HuH-7 (cell line): Measurements from ENCODE around the gene SALL1.
A peak's percentile ranks its signal among the peaks of the same experiment; 100 is the strongest.

Experiments used
- DNase-seq: peaks from one replicate; pipeline ENCODE4 v3.0.0; 2011; ENCODE audit warnings: low spot score

The SALL1 gene

DNA sequence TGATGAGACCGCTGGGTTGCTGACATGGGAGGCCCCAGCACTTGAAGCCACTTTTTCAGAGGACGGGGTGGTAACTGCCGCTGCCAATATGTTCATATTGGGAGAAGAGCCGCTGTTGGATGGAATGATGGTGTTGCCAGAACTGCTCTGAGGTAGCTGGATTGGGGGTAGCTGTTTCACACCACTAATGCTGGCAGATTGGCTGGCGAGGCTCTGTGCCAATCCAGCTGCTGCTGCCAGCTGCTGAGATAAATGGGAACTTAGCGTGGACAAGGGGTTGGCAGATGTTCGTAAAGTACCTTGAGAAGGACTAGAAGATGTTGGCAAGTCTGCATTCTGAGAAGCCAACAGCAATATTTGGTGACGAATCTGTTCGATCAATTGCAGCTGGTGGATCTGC, 10.0 kb downstream of the SALL1 start:
- no peak for DNase-seq

DNA sequence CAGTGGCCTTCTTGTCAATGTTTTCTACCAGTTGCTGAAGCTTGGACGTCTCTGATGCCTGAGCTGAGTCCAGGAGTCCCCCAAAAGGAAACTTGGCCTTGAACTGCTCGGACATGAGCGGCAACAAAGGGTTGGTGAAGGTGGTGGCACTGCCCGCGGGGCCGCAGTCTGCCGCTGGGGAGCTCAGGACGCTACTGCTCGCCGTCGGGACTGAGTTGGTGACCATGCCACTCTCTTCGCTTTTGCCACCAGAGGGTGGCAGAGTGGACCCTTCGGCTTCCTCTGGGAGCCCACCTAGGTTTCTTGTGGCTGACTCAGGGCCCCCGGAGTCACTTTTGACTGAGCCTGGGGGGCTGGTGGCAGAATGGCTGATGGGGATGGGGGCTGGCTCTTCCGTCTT, 11.0 kb downstream of the SALL1 start:
- no peak for DNase-seq

DNA sequence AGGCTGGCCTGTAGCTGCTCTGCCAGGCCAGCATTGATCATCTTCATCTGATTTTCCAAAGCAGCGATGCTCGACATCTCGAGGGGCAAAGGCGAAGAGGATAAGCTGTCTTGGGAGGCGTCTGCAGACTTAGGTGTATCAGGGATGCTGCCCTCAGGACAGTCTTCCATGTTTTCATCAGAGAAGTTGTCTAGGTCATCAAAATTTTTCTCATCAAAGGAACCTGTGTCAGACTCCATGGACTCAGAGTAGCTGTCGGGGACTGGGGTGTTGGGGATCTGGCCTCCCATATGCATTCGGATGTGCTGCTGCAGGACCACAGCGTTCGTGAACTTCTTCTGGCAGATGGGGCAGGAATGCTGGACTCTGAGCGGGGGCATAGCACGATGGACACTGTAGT, 11.5 kb downstream of the SALL1 start:
- no peak for DNase-seq

DNA sequence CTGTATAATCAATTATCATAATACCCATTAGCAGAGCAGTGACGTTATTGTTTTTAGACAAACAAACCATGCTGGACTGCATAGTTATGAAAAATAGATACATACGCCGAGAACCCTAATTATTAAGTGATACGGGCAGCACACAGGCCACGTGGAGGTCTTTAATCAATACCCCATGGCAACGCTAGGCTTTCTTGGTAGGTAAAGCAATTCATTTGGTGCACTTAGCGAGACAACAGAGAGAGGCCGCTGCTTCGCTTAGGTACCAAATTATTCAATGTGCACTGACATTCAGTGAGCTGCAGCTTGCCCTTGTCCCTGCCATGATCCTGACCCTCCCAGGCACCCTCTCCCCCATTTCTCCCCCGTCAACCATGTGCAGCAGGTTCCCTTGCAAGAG, 12.9 kb downstream of the SALL1 start:
- no peak for DNase-seq

DNA sequence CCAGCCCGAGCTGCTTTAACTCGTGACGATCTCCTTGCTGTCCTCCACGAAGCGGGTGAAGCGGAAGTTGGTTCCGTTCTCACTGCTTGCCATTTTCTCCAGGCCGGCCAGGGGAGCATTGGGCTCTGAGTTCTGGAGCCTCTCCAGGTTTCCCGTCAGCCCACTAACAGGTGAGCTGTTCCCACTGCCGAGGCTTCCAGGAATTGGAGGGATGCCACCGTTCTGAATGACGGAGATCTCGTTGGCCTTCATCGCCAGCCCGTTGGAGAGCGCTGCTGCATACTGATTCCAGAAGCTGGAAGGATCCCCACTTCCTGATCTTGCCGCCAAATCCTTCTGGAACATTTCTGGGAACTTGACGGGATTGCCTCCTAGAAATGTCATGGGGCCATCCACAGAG, 14.0 kb downstream of the SALL1 start:
- DNase-seq, result no peak

DNA sequence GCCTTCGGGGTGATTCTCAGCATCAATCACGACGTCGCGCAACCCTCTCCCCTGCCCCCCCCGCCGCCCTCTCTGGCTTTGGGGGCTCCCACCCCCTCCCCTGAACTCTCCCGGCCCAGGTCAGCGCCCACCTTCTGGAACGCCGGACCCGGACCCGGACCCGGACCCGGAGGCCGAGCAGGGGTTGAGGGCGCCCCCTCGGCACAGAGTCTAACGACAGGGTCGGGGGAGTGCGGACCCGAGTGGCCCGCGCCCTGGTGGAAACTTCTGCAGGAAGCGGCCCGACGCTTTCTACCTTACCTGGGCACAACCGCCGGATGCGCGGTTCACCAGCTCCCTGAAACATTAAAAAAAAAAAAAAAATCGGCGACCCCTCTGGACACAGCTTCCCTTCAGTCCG, 16.2 kb downstream of the SALL1 start:
- DNase-seq, result no peak

DNA sequence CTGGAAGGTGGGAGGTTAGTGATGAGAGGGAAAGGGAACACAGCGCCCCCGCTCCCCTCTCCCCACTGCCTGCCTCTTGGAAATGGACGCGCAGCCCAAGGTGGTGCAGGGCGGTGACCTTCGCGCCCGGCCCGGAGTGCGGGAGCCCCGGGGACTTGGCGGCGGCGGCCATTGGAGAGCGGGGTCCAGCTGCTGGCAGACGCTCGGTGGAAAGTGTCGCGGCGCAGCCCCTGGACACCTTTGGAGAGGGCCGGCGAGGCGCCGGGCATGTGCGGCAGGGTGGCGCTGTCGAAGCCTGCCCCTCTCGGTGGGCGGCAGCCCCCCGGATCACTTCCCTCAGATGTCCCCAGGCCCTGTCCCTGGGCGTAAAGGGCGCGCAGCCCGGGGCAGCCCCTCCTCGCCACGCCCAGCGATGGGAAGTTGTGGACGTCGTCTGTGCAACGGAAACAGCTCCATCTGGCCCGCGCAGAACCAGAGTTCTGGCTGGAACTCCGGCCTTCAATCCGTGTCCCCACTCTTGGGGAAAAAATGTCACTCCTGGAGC, 16.7 kb downstream of the SALL1 start:
- no peak for DNase-seq

DNA sequence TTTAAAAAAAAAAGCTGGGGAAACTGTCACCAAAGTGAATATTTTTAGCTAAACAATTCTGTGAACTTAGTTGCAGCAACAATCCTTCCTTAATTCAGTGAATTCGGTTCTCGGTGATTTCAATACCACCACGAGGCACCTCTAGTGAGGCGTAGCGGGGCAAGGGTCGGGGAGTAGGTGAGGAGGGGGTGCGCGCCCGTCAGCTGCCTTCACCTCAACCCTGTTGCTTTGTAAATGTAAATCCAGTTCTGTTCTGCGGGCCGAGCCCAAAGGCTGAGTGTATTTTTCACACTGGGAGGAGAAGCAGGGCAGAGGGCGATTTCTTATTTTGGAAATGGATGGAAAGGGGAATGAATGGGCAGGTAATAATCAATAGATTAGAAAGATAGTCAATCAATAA, 17.4 kb downstream of the SALL1 start:
- no peak for DNase-seq

DNA sequence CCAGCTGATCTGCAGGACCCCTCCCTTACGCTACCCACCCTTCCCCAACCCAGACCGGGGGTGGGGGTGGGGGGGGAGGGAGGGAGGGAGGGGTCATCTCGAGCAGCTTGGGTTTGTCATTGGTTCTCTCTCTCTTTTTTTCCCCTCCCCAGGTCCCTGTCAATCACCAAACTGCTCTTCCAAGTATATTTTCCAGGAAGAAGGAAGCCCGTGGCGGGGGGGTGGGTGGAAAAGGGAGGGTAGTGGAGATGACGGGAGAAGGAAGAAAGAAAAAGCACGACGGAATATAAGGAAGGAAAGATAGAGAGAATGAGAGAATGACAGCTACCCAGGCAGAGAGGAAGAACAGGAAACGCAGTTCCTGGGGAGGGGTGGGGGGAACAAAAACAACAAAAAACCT, 17.9 kb downstream of the SALL1 start:
- no peak for DNase-seq

DNA sequence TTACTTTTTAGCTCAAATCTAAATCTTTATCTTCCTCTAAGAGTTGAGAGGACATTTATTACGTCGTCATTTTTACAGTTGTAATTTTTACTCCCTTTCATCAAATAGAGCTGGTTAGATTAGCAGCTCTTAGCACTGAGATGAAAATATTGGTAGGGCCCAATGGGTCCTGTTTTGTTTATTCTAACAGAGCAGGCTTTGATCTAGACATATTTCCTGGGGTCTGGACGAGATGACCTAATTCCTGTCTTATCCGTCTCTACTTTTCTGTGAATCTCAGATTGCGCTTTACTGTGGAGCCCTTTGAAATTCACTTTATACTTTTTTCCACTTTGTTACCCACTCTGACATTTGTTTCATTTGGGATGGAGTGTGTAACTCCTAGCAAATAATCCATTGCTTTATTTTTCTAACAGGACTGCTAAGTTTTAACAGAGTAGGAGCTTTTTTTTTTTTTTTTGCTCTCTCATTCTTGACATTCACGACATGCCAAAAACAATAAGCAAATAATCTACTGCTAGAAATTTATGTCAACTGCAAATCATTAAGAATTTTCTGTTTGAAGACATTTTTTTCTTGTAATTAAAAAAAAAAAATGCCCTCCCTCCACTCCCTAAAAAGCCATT, 18.5 kb downstream of the SALL1 start:
- DNase-seq, result no peak

DNA sequence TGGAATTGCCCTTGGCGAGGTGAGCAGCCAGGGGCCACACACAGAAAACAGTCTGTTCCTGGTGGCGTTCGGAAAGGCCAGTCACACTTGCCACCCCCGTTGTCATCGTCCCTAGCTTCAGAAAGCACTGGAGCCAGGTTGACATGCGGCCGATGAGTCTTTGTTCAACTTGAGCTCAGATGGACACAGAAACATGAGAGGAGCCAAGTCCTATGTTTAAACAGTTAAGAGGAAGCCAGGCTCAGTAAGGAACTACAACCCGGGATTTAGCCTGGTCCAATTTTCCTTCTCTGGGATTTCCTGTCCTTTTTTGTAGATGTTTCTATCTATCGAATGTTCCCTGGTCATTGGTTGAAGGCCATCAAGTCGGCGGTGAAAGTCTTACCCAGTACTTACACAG, 19.5 kb downstream of the SALL1 start:
- DNase-seq, result no peak

DNA sequence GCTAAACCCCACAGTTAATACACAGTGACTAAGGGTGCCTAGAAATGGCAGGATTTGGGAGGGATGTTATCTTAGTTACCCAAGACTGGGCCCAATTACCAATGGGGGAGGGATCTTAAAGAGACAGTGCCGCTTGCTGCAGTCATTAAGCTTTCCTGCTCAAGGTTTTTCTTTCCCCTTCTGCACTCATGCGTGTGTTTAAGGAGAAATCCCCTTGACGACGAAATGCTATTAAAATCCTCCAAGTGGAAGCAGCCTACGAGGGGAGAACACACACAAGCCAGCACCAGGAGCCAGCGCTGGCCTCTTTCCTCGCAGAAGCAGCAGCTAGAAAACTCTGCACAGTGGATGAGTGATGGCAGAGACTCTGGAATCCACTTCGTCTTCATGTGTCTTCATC, 22.0 kb downstream of the SALL1 start:
- DNase-seq, result no peak

DNA sequence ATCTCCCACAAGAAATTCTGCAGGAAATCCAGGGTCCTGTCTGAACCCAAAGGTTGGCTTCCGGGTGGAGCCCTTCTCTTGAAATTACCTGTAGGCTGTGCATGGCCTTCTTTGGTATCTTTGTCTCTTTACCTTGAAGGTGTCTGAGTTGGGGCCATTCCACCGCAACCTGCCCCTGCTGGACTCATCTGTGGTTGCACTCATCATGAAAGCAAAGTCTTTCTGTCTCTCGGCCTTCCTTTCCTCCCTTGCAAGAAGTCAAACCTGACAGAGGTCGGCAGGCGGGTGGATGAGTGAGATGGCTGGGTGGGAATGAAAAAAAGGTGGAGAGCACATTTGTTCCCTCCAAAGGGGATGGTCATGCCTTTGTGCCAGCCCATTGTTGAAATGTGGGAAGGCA, 25.1 kb downstream of the SALL1 start:
- no peak for DNase-seq

DNA sequence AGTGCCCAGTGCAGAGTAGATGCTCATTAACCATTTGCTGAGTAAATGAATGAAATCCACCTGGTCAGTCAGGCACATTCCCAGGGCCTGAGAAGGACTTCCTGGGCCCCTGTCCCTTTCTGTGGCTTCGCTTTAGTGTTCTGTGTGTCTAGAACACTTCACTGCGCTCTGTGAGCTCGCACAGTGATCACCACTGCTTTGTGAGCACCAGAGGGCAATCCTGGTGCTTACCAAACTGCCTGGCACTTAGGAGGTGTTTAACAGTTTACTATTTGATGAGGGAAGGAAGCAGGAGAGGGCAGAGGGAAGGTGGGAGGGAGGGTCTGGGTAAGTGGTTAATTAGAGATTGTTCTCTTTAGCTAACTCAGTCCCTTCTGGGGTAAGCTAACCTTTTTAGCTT, 26.2 kb downstream of the SALL1 start:
- no peak for DNase-seq

DNA sequence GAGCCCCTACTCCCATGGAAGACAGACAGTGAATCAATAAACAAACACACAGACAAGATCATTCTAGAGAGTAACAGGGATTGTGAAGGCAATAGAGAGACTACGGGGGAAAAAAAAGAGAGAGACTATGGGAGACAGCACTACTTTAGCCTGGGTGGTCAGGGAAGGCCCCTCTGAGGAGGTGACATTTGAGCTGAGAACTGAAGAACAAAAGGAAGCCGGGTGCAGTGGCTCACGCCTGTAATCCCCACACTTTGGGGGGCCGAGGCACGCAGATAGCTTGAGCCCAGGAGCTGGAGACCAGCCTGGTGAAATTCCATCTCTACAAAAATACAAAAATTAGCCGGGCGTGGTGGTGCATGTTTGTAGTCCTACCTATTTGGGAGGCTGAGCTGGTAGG, 29.2 kb downstream of the SALL1 start:
- no peak for DNase-seq

DNA sequence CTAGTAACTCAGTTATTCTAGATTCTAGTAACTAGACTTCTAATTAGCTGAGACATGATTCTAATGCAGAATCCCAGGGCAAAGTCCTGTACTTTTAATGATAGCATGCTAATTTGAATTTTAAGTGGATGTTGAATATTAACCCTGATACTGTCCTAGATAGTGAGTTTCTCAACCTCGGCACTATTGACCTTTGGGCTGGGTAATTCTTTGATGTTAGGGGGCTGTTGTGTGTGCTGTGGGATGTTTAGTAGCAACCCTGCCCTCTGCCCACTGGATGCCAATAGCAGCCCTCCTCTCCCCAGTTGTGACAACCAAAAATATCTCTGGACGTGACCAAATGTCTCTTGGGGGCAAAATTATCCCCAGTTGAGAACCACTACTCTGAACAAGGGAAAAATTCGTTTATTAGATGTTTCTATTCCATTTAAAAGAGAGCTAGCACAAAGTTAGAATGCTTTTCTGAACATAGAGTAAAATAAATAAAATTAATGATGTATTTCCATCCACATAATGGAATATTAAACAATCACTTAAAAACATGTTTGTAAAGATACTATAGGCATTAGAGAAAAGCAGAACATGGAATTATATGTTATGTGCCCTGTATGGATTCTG, 30.2 kb downstream of the SALL1 start:
- peak; percentile 47 for DNase-seq

DNA sequence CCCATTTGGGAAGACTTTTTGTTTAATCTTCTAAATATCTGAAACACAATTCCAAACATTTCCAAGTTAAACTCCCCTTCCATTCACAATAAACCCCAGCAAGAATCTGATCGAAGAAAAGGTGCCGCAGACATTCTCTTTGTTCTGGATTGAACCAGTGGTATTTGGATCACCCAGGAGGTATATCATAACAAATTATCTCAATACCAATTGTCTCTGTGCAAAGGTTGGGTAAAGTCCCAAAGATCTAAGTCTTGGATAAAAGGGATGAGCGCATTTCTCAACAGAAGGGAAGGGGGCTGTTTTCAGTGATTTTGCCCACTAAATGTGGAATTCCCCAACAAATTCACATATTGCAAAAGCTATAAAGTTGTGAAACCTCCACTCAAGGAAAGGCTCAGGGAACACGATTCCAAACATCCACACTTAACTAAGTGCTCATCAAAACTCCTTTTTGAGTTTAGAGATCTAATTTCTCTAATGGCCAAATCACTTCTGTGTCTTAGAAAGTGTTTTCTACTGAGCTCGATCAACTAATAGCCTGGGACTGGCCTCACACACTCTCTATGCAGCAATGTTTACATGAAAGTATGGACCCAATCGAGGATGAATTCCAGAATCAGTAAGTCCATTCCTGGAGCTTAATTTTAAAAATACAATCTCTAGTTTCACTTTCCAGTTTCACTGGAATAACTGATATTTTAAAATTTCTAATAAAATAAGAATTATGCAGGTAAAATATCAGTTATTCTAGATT, 30.9 kb downstream of the SALL1 start:
- no peak for DNase-seq

DNA sequence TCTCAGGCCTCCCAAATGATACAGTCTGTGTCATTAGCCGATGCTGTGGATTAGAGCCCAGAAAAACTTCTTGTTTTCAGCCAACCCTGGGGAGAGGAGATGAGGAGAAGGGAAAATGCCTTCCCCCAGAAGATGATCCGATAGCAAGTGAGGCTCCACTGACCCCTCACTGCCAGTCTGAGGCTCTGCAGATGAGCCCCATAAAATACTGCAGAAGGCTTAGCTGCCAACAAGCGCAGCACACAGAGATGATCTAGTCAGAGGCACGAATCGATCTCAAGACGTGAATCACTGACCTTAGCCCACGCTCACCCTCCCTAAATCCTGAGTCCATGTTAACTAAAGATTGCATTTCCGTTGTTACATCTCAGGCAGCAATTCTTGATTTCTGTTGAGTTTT, 31.5 kb downstream of the SALL1 start:
- no peak for DNase-seq

DNA sequence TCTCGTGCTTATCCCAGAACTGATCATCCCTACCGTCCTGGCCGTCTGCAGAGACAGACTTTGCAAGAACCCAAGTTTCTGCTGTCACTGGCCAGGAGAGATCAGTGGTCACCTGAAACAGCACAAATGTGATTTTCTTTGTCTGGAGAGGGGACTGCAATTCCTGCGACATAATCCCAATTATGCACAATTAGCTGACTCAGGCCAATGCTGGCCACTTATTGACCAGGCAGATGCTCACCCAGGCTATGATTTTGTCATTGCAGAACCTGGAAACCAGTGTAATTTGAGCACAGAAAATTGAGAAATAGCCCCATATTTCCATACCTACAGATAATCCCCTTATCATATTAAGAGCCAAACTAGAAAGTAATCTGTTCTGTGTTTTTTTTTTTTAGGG, 34.7 kb downstream of the SALL1 start:
- DNase-seq, result no peak

DNA sequence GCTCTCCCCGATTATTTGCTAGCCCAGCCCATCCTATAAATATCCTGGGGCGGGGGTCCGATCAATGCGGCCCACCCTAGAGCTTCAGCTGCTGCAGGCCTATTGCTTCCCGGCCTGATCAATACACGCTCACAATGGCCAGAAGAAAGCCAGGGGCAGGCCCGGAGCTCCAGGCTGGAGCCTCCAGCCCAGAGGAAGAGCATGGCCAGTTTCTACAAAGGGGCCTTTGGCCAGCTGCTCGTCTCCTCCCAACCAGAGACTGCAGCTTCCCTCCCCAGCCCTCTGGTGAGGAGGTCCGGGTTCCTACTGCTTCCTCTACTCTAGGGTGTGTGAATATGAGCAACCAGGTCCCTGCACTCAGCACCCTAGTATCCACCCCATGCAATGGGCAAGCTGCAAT, 36.7 kb downstream of the SALL1 start:
- no peak for DNase-seq

DNA sequence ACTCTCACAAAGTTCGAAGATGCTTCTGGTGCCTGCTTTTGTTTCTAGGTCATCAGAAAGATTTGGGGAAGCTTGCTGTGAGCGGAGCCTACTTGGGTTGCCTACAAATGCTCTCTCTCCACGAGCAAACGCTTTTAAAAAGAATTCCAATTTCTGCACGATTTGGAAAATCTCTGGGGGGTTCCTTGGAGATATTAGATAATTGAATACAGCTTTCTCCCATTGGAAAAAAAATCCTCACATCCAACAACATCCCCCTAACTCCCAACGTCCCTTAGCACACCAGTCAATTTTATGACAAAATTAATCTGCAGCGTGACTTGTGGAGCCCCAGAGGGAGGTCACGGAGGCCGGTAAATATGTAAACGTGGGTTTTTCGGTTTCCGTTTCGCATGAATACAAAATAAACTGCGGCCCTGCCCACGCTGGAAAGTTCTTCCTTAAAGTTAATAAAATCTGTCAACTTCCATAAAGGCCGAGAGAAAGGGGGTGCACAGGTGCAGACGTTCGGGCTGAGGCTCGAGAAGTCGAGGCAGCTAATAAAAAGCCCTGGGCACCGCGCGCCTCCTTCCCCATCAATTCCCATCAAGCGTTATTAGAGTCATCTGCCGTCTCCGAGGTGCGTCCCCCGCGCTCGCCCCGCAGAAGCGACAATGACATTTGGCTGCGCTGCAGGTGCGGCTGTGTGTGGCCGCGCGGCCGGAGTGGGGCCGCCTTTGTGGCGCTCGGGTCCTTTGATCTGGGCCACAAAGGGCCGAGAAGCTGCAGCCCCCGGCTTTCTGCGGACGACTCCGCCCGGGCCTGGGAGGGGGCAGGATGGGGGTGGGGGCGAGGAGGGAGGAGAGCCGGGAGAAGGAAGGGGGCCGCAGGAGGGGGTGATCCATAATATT, 37.6 kb downstream of the SALL1 start:
- no peak for DNase-seq

DNA sequence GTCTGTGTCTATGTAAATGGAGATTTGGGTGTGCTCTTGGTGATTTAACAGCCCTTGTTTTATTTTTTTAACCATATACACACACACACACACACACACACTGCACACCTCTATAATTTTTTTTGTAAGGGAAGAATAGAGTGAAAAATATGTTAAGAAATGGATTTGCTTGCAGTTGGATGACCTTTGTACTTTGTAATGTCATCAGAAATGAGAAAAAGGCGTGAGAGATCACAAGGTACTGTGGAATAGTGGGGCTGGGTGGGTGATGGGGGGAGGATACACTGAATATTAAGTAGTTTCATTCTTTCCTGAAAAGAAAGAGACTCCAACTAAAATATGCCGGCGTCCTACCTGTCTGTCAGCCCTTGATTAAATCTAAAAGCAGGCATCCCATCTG, 38.7 kb downstream of the SALL1 start:
- no peak for DNase-seq
